HAP-1 (cell line): Measurements from ENCODE around the gene HOXD4.

Experiments used
- DNase-seq, 2 experiments: peaks; one replicate each; pipeline ENCODE4 v3.0.0-alpha.2; 2016 to 2020; ENCODE audit warnings: low spot score in 2 of 2
- H3K27me3 ChIP-seq: fragments of 250-450 bp; sonication (Bioruptor Pico); 2 replicates; pipeline ENCODE4 v1.5.1; 2020; ENCODE audit warnings: low read depth, mild to moderate bottlenecking, moderate library complexity
- H3K36me3 ChIP-seq: fragments of 250-450 bp; sonication (Bioruptor Pico); replicated peaks from 2 replicates; pipeline ENCODE4 v1.5.1; 2020; ENCODE audit warnings: mild to moderate bottlenecking
- H3K4me1 ChIP-seq: fragments of 250-450 bp; sonication (Bioruptor Pico); 2 replicates; pipeline ENCODE4 v1.5.1; 2020; ENCODE audit warnings: mild to moderate bottlenecking
- H3K4me3 ChIP-seq: fragments of 250-450 bp; sonication (Bioruptor Pico); 2 replicates; pipeline ENCODE4 v1.5.1; 2020; ENCODE audit warnings: mild to moderate bottlenecking, moderate library complexity
- H3K9me3 ChIP-seq: fragments of 250-450 bp; sonication (Bioruptor Pico); 2 replicates; pipeline ENCODE4 v1.5.1; 2020; ENCODE audit warnings: mild to moderate bottlenecking, moderate library complexity
- in situ Hi-C: fragments of 300-500 bp; cut with MboI; formaldehyde crosslinking; loops from 3 replicates; pipeline ENCODE4 v1.14.3; 2020; ENCODE audit warnings: low sequenced_read_pairs, inconsistent platforms, mixed read lengths

The HOXD4 gene

GRCh38 chr2:176128172-176128981 lies 23.0 kb upstream of the HOXD4 start:
- in situ Hi-C loops: loop anchor here (5.0 to 10.0 kb wide), 4 partner anchors 426 to 1026 kb away; no protein-coding TSS in a partner anchor
- H3K4me3 ChIP-seq: no peak overlapping the region
- H3K9me3 ChIP-seq: no peaks in the 10 kb centered on the region
- H3K36me3 ChIP-seq: no peaks in the 10 kb centered on the region
- H3K4me1 ChIP-seq: peaks cover 11% of the 10 kb centered on the region; the same call in 1 of the 2 replicates
- H3K27me3 ChIP-seq: peaks cover 3% of the 10 kb centered on the region; the same call in 1 of the 2 replicates
- DNase-seq: no peak

DNA sequence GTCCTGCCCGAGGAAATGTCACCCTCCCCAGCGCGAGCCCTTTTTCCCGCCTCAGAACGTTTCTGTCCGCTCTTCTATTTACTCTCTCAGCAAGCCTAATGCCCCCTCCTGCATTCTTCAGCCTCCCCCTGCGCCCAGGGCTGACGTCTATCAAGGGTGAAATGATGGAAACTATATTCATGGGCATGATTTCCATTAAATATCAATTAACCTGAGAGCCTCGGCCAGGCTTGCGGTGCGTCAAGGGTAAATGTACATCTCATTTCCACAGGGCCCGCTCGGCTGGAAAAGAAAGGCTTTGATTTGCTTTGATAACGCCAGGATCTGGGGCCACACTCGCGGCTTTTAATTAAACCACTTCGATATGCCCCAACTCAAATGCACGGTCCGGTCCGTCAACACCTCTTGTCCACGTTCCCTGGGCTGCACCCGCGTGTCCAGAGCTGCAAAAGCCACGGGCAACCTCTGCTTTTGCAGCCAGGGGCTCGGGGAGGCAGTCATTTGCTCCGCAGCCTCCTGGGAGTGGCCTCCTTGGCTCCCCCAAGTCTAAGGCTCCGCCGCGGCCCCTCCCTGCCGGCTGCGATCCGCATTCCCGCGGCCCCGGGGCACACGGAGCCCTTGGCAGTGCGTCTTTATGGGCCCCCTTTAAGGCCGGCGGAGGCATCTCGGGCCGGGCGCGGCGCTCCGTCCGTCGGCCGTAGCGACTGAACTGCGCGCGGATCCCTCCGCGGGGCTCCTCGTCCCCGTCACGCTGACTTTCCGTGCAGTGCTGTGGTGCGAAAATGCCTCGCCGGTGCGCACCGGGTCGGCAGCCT lies 22.2 kb upstream of the HOXD4 start, which contains the start of gene HOXD8:
Gene HOXD8 (plus strand): TSS at position 724 of the 815 bp plus-strand sequence. CDS start 662 bp downstream, outside the sequence.
- in situ Hi-C loops: loop anchor here (5.0 to 10.0 kb wide), 4 partner anchors 426 to 1026 kb away; no protein-coding TSS in a partner anchor
- Histone ChIP-seq H3K36me3 (no peaks in the 10 kb centered on the region), H3K9me3 (no peaks in the 10 kb centered on the region), H3K4me3 (peak within 1 kb of the TSS; percentile 42), H3K27me3 (no peaks in the 10 kb centered on the region), H3K4me1 (peaks cover 11% of the 10 kb centered on the region; the same call in 1 of the 2 replicates)
- DNase-seq: peak in 1 of 2 experiments; percentile 83

- Histone ChIP-seq H3K4me1 (peaks cover 11% of the 10 kb centered on the region), H3K36me3 (no peaks in the 10 kb centered on the region), H3K4me3 (peak overlapping the region; percentile 30), H3K27me3 (no peaks in the 10 kb centered on the region), H3K9me3 (no peaks in the 10 kb centered on the region)
- peak in 1 of 2 experiments; percentile 59 for DNase-seq
- in situ Hi-C loops: loop anchor here (5.0 to 10.0 kb wide), 4 partner anchors 425 to 1025 kb away; no protein-coding TSS in a partner anchor
Observed at GRCh38 chr2:176129813-176130146, 21.6 kb upstream of the HOXD4 start.

- no peaks in the 10 kb centered on the region for H3K9me3 ChIP-seq
- in situ Hi-C loops: no loop called here
- H3K27me3 ChIP-seq: no peaks in the 10 kb centered on the region
Observed at GRCh38 chr2:176130147-176130956, 21.0 kb upstream of the HOXD4 start.

DNA sequence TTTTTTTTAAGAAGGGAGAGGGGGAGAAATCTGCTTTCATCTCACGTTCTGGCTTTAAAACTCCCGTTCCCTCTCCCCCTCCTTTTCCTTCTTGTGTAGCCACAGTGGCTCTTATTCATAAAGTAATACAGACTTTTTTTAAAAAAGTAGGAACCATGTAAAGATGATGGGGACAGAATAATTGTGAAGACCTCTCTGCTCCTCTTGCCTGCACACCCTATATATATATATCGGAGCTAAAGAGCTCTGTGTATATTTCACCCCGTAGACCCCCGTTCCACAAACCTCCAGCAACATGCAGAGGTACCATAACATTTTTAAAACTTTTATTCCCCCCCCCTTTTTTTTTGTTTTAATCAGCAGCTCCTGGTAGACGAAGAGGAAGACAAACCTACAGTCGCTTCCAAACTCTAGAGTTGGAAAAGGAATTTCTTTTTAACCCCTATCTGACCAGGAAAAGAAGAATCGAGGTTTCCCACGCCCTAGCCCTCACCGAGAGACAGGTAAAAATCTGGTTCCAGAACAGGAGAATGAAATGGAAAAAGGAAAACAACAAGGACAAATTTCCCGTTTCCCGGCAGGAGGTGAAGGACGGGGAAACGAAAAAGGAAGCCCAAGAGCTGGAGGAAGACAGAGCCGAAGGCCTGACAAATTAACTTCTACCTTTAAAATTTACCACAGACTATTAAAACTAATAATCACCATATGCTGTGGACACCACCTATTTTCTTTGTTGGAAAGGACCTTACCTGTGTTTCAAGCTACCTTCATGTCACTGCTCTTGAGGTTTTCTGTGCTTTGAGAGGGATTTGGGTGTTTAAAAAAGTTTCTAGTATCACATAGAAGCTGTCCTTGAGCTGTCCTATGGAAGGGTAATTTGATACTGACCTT lies 20.1 kb upstream of the HOXD4 start:
- Histone ChIP-seq H3K4me3 (peak overlapping the region; percentile 42), H3K36me3 (no peaks in the 10 kb centered on the region), H3K9me3 (no peaks in the 10 kb centered on the region), H3K27me3 (no peaks in the 10 kb centered on the region), H3K4me1 (peaks cover 22% of the 10 kb centered on the region)
- DNase-seq: no peak
- in situ Hi-C loops: no loop called here

More at GRCh38 chr2:176130147-176130956, 21.0 kb upstream of the HOXD4 start:
- DNase-seq: peak in 1 of 2 experiments; percentile 68
- peaks cover 17% of the 10 kb centered on the region for H3K4me1 ChIP-seq
- H3K4me3 ChIP-seq: peak overlapping the region; percentile 42
- H3K36me3 ChIP-seq: no peaks in the 10 kb centered on the region

GRCh38 chr2:176131848-176132158 lies 19.5 kb upstream of the HOXD4 start:
- Histone ChIP-seq H3K4me3 (no peak overlapping the region; the same call in 1 of the 2 replicates), H3K27me3 (no peaks in the 10 kb centered on the region), H3K4me1 (peaks cover 22% of the 10 kb centered on the region), H3K9me3 (no peaks in the 10 kb centered on the region), H3K36me3 (no peaks in the 10 kb centered on the region)
- DNase-seq: no peak
- in situ Hi-C loops: no loop called here

- H3K4me3 ChIP-seq: peak overlapping the region; percentile 13
- no peaks in the 10 kb centered on the region for H3K27me3 ChIP-seq
Observed at GRCh38 chr2:176132205-176133171, 18.9 kb upstream of the HOXD4 start.

DNA sequence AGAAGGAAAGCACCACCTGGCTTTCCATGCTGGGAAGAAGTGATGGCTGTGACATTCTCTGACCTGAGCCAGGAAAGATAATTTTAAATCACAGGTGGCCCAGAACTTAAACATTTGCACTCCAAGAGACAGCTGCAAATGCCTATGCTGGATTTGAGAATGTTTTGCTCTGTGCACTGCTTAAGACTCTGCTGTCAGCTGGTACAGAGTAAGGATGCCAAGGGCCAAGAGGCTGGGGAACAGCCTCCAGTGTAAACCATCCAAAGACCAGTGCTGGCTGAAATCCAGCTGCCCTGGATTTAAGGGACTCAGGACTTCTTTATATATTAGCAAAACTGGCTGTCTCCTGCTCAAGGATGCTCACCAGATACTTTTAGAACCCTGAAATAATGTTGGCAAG lies 18.0 kb upstream of the HOXD4 start:
- DNase-seq: no peak
- Histone ChIP-seq H3K9me3 (no peaks in the 10 kb centered on the region), H3K4me3 (no peak overlapping the region), H3K36me3 (no peaks in the 10 kb centered on the region), H3K4me1 (peaks cover 27% of the 10 kb centered on the region), H3K27me3 (no peaks in the 10 kb centered on the region)
- in situ Hi-C loops: no loop called here

More at GRCh38 chr2:176132205-176133171, 18.9 kb upstream of the HOXD4 start:
- H3K4me1 ChIP-seq: peaks cover 22% of the 10 kb centered on the region
- in situ Hi-C loops: no loop called here
- no peak for DNase-seq
- H3K36me3 ChIP-seq: no peaks in the 10 kb centered on the region
- H3K9me3 ChIP-seq: no peaks in the 10 kb centered on the region

DNA sequence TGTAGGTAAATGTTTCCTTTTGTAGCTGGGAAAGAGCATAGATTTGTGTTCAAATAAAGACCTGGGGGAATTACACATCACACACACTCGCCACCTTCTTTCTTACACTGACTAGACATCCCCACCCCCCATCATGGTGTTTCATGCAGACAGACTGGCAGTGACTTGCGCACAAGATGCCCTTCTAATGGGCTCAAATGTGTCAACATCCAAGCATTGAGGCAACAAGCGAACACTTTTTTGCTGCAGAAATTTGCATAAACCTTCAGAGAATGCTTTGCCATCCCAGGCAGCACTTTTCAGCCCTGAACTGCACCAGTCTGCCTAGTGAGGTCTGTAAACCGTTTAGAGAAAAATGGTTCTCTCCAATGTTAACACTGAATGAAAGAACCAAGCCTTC lies 17.3 kb upstream of the HOXD4 start:
- in situ Hi-C loops: no loop called here

GRCh38 chr2:176135035-176135440 lies 16.3 kb upstream of the HOXD4 start:
- Histone ChIP-seq H3K4me1 (peaks cover 24% of the 10 kb centered on the region), H3K4me3 (no peak overlapping the region), H3K36me3 (no peaks in the 10 kb centered on the region), H3K27me3 (no peaks in the 10 kb centered on the region), H3K9me3 (no peaks in the 10 kb centered on the region)
- DNase-seq: peak in 1 of 2 experiments; percentile 41
- in situ Hi-C loops: loop anchor here (5.0 kb wide), 1 partner anchor 322 kb away; no protein-coding TSS in a partner anchor

More for the DNA sequence above, 17.3 kb upstream of the HOXD4 start:
- no peaks in the 10 kb centered on the region for H3K36me3 ChIP-seq
- DNase-seq: no peak
- H3K4me3 ChIP-seq: no peak overlapping the region
- H3K9me3 ChIP-seq: no peaks in the 10 kb centered on the region
- H3K4me1 ChIP-seq: peaks cover 28% of the 10 kb centered on the region
- no peaks in the 10 kb centered on the region for H3K27me3 ChIP-seq

DNA sequence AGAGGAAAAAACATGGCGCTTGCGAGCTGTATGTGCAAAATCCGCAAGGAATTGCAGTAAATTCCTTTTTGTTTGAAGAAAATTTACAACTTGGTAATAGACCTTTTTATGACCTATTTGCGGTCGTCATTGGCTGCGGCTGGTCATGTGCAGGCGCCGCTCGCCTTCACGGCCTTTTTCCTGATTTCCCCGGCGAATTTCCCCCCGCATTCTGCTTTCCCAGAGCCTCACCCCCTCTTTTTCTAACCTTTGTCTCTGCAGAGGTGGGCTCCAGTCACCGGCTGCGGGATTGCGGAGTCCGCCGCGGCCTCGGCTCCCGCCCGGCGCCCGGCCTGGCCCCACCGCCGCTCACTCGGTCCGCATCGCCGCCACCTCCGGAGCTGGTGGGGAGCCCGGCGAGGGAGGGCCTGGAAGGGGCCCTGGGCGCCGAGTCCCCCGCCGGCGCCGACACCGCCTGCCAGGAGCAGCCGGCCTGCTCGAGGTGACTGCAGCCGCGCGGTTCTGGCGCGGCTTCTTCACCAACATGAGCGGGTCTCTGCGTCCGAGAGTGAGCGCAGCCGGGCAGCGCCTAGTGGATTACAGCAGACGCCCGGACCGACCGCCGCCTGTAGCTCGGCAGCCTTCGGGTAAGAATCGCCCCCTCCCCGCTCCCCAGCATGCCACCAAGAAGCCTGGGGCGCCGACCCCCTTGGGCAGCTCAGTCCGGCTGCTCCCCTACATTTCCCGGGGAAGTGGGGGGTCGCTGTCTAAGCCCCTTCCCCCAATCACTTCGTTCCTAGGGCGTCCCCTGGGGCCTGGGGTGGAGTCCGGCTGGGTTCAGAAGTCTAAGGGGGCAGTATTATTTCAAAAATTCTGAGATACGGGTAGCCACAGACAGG lies 14.7 kb upstream of the HOXD4 start:
- Histone ChIP-seq H3K36me3 (no peaks in the 10 kb centered on the region), H3K4me3 (peak overlapping the region; percentile 64), H3K4me1 (peaks cover 26% of the 10 kb centered on the region), H3K9me3 (no peaks in the 10 kb centered on the region), H3K27me3 (no peaks in the 10 kb centered on the region)
- in situ Hi-C loops: loop anchor here (5.0 kb wide), 1 partner anchor 321 kb away; no protein-coding TSS in a partner anchor
- DNase-seq: peak; percentile 66 to 68
